Glomerular endothelial cell (primary cell): ENCODE results near the gene KRT7. TPM values are rescaled to one million over a fixed set of nuclear protein-coding genes. Genes with fewer than 3 reads are reported as not detected.

Experiments used
- DNase-seq: peaks from one replicate; pipeline ENCODE4 v3.0.0-alpha.2; 2011; ENCODE audit warnings: low read depth, low spot score; ENCODE audit errors: extremely low read depth
- total RNA-seq: library from RNA; depleted of rRNA; stranded (reverse); fragments of >200 nt; gene quantifications from 2 replicates; pipeline ENCODE4 v1.2.3, GENCODE V29; 2015

The KRT7 gene
- total RNA-seq, 1 donor from 2014 or later = 92.6 TPM

GRCh38 chr12:52211716-52212585 is 21.1 kb upstream of the KRT7 start:
- DNase-seq = no peak

- DNase-seq = no peak
Measured at GRCh38 chr12:52212701-52213563, 20.1 kb upstream of the KRT7 start.

- DNase-seq = no peak
Measured at GRCh38 chr12:52213564-52214420, 19.3 kb upstream of the KRT7 start.

GRCh38 chr12:52214421-52214802 is 18.6 kb upstream of the KRT7 start:
- DNase-seq = no peak

DNA sequence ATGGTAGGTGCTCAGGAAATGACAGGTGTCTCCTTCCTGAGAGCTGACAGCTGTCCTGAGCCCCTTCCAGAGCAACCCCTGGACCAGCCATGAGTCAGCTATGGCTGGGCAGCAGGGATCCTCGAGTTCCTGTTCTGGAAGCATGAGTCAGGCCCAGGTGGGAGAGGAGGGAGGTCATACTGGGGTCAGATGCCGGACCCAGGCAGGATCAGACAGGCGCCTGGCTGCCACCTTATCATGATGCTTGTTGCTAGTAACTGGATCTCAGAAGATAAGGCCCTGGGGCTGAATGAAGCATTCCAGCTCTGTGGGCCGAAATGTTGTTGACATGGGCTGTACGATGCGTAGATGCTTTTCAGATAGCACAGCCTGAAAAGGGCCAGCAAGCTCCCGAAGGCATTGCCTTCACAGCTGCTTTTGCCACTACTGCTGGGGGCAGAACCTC is 17.4 kb upstream of the KRT7 start:
- peak; percentile 73 for DNase-seq

GRCh38 chr12:52216100-52216499 is 16.9 kb upstream of the KRT7 start:
- no peak for DNase-seq

GRCh38 chr12:52216807-52217206 is 16.2 kb upstream of the KRT7 start:
- DNase-seq = no peak

GRCh38 chr12:52217223-52217622 is 15.8 kb upstream of the KRT7 start:
- DNase-seq = no peak

DNA sequence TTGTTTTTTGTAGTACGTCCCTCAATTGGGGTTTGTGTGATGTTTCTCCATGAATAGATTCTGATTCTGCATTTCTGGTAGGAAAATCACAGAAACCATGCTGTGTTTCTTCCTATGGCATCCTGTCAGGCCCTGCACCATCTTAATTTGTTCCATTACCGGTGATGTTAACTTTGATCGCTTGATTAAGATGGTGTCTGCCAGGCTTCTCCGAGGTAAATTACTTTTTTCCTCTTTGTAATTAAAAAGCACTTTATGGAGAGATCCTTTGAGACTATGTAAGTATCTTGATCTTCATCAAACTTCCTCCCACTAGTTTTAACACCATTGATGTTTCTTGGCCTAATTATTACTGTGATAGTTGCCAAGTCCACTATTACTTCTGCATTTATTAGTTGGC is 15.0 kb upstream of the KRT7 start:
- DNase-seq = no peak

- no peak for DNase-seq
Measured at GRCh38 chr12:52220477-52220876, 12.6 kb upstream of the KRT7 start.

DNA sequence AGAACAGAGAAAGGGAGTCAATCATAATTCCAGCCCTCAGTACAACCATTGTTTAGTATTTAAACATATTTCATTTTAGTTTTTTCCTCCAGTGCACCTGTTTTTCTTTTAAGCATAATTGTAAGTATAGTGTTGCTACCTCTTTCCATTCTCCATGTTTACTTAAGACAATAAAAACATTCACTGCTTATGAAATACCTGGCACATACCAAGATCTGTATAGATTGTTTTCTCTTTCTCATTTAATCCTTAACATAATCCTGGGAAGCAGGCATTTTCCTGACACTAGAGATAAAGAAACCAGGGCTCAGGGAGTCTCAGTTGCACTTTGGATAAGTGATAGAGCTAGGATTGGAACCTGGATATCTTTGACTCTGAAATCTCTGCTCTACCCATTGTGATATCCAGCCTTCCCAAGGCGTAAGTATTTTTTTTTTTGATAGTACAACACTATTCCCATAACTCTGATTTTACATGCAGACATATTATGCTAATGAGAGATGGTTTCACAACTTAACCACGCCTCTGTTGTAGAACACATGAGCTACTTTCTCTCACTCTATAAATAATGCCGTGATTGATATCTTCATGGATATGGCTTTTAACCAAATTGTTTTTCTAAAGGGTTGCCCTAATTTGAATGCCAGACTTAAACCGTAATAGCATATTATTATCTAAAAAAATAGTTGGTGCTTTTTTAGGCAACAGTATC is 11.8 kb upstream of the KRT7 start:
- DNase-seq = no peak

DNA sequence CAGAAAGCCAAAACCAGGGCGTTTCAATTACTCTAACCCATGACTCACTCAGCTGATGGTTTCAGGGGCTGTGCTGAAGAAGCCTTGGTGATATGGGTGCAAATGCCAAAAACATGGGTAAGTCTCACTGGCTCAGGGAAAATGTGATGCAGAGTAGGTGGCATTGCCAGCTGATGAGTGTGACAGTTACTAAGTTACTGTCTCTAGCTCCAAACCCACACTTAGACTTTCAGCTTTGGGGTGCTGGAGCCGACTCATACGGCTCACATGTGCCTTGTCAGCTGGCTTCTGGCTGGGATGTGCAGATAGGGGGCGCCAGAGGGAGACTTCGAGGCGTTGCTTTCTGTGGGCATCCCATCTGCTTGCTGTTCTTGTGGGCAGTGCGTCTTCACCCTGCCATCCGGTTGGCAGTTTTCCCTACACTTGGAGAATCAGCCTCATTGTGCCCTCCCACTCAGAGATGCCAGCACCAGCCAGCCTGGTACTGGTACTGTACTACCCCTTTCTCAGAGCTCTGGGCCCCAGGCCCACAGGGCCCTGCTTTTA is 11.1 kb upstream of the KRT7 start:
- no peak for DNase-seq

- no peak for DNase-seq
Measured at GRCh38 chr12:52222692-52223091, 10.4 kb upstream of the KRT7 start.

- DNase-seq = no peak
Measured at GRCh38 chr12:52223406-52224039, 9.5 kb upstream of the KRT7 start.

GRCh38 chr12:52224151-52224550 is 8.9 kb upstream of the KRT7 start:
- no peak for DNase-seq

- DNase-seq = no peak
Measured at GRCh38 chr12:52225752-52226151, 7.3 kb upstream of the KRT7 start.

DNA sequence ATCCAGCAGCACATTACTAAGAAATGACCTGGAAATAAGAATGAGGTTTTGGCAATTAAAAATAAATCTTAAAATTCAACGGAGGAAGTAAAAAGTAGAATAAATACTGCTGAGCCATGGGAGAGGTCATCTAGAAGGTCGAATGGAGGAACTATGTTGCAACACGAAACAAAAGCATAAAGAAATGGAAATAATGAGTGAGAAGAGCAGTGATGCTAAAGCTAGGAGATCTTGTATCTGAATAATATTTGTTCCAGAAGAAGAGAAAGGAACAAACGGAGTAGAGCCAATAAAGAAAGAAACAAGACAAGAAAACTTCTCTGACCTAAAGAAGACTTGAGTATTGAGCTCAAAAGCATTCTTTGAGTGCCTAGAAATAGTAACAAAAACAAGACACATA is 6.6 kb upstream of the KRT7 start:
- no peak for DNase-seq

DNA sequence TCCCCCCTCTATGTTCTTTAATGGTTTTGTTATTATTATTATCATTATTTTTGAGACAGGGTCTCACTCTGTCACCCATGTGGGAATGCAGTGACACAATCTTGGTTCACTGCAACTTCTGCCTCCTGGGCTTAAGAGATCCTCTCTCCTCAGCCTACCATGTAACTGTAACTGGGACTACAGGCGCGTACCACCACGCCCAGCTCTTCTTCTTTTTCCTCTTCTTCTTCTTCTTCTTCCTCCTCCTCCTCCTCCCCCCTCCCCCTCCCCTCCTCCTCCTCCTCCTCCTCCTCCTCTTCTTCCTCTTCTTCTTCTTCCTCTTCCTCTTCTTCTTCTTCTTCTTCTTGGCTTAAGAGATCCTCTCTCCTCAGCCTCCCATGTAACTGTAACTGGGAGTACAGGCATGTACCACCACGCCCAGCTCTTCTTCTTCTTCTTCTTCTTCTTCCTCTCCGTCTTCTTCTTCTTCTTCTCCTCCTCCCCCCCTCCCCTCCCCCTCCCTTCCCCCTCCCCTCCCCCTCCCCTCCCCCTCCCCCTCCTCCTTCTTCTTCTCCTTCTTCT is 5.4 kb upstream of the KRT7 start:
- no peak for DNase-seq

DNA sequence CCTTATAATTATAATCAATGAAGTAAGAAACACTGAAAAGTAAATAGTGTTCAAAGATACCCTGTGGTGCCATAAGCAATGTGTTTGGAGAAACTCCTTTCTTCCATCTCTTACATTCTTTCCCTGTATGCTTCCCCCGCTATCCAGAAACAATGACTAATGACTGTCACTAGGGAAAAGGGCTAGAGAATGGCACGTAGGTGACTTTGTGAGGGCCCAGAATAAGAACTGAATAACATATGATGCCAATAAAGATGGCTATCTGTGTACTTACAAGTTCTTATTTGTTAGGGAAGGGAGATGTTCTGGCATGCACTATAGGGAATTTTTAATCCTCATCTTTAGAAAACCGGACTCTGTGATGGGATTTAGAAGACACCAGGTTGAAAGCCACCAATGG is 4.7 kb upstream of the KRT7 start:
- DNase-seq = no peak
